ENCODE results near the gene FUT8.
"Not testable (repeated sequence)": the region's sequence is repeated elsewhere in the genome, so short reads cannot be mapped to it uniquely, and the experiment has no call there.

The FUT8 gene

GRCh38 chr14:65419593-65420252, 7.2 kb downstream of the FUT8 start:
- DNase-seq: no peak

GRCh38 chr14:65421201-65421981, 8.9 kb downstream of the FUT8 start:
- no peak for DNase-seq

GRCh38 chr14:65422088-65422834, 9.7 kb downstream of the FUT8 start:
- no peak for DNase-seq

GRCh38 chr14:65423982-65424381, 11.5 kb downstream of the FUT8 start:
- DNase-seq: no peak

- no peak for DNase-seq
Measured at GRCh38 chr14:65424531-65424930, 12.0 kb downstream of the FUT8 start.

- DNase-seq: no peak
Measured at GRCh38 chr14:65425885-65426284, 13.4 kb downstream of the FUT8 start.

- not testable (repeated sequence) for DNase-seq
Measured at GRCh38 chr14:65426902-65427301, 14.4 kb downstream of the FUT8 start.

GRCh38 chr14:65428691-65429090, 16.2 kb downstream of the FUT8 start:
- DNase-seq: no peak

GRCh38 chr14:65429757-65430156, 17.2 kb downstream of the FUT8 start:
- DNase-seq: no peak

- DNase-seq: no peak
Measured at GRCh38 chr14:65431245-65431644, 18.7 kb downstream of the FUT8 start.

- DNase-seq: no peak
Measured at GRCh38 chr14:65431951-65432350, 19.4 kb downstream of the FUT8 start.

GRCh38 chr14:65432361-65432948, 19.9 kb downstream of the FUT8 start:
- no peak for DNase-seq

- no peak for DNase-seq
Measured at GRCh38 chr14:65433157-65433556, 20.6 kb downstream of the FUT8 start.

- no peak for DNase-seq
Measured at GRCh38 chr14:65433646-65434045, 21.1 kb downstream of the FUT8 start.

- DNase-seq: no peak
Measured at GRCh38 chr14:65434216-65434850, 21.8 kb downstream of the FUT8 start.

GRCh38 chr14:65438266-65438933, 25.9 kb downstream of the FUT8 start:
- DNase-seq: no peak

GRCh38 chr14:65439117-65439516, 26.6 kb downstream of the FUT8 start:
- DNase-seq: no peak

- no peak for DNase-seq
Measured at GRCh38 chr14:65440230-65440629, 27.7 kb downstream of the FUT8 start.

GRCh38 chr14:65444230-65444629, 31.7 kb downstream of the FUT8 start:
- DNase-seq: no peak

GRCh38 chr14:65446159-65446558, 33.6 kb downstream of the FUT8 start:
- no peak for DNase-seq

GRCh38 chr14:65449647-65450046, 37.1 kb downstream of the FUT8 start:
- no peak for DNase-seq

- no peak for DNase-seq
Measured at GRCh38 chr14:65453807-65454480, 41.4 kb downstream of the FUT8 start.
